Hepatocyte (in vitro differentiated cells): ENCODE data around the gene PPM1B. TPM values are rescaled to one million over a fixed set of nuclear protein-coding genes. Genes with fewer than 3 reads are reported as not detected.

Experiments used
- DNase-seq: peaks from one replicate; pipeline ENCODE4 v3.0.0-alpha.2; 2016; ENCODE audit warnings: low spot score
- H2AFZ ChIP-seq: fragments of 200-600 bp; sonication (generic); 2 replicates; pipeline ENCODE4 v1.6.0; 2016; ENCODE audit warnings: antibody characterized with exemption, mild to moderate bottlenecking
- H3K27ac ChIP-seq: fragments of 200-600 bp; sonication (generic); 2 replicates; pipeline ENCODE4 v1.5.1; 2016; ENCODE audit warnings: mild to moderate bottlenecking
- H3K27me3 ChIP-seq: fragments of 200-600 bp; sonication (generic); 2 replicates; pipeline ENCODE4 v1.6.1; 2016
- H3K36me3 ChIP-seq: fragments of 200-600 bp; sonication (generic); replicated peaks from 2 replicates; pipeline ENCODE4 v1.5.1; 2016; ENCODE audit warnings: low read depth; ENCODE audit not compliant: insufficient read depth
- H3K4me1 ChIP-seq: fragments of 200-600 bp; sonication (generic); 2 replicates; pipeline ENCODE4 v1.5.1; 2016; ENCODE audit warnings: mild to moderate bottlenecking, moderate library complexity; ENCODE audit not compliant: insufficient read depth
- H3K4me2 ChIP-seq: fragments of 200-600 bp; sonication (generic); 2 replicates; pipeline ENCODE4 v1.6.0; 2016
- H3K4me3 ChIP-seq: fragments of 200-600 bp; sonication (generic); 2 replicates; pipeline ENCODE4 v1.5.1; 2016; ENCODE audit warnings: mild to moderate bottlenecking
- H3K79me2 ChIP-seq: fragments of 200-600 bp; sonication (generic); 2 replicates; pipeline ENCODE4 v1.6.0; 2017; ENCODE audit warnings: mild to moderate bottlenecking
- H3K9me2 ChIP-seq: fragments of 200-600 bp; sonication (generic); replicated peaks from 2 replicates; pipeline ENCODE4 v1.6.0; 2017; ENCODE audit warnings: mild to moderate bottlenecking; ENCODE audit not compliant: insufficient read depth
- H3K9me3 ChIP-seq: fragments of 200-600 bp; sonication (generic); 2 replicates; pipeline ENCODE4 v1.5.1; 2016; ENCODE audit warnings: low read depth, mild to moderate bottlenecking
- H4K20me1 ChIP-seq: fragments of 200-600 bp; sonication (generic); 2 replicates; pipeline ENCODE4 v1.6.0; 2016; ENCODE audit warnings: mild to moderate bottlenecking; ENCODE audit not compliant: insufficient read depth, poor library complexity, severe bottlenecking
- CTCF ChIP-seq: fragments of 200-600 bp; sonication (generic); IDR thresholded peaks from 2 replicates; pipeline ENCODE4 v1.5.1; 2016; ENCODE audit warnings: antibody characterized with exemption, mild to moderate bottlenecking; ENCODE audit not compliant: poor library complexity
- EZH2 ChIP-seq: fragments of 200-600 bp; sonication (generic); IDR thresholded peaks from 2 replicates; pipeline ENCODE4 v1.6.1; 2016; ENCODE audit warnings: antibody characterized with exemption, mild to moderate bottlenecking, borderline replicate concordance
- EZH2phosphoT487 ChIP-seq: fragments of 200-600 bp; sonication (generic); IDR thresholded peaks from one replicate; pipeline ENCODE4 v1.6.1; 2018; ENCODE audit warnings: antibody characterized with exemption, mild to moderate bottlenecking, low read depth, moderate library complexity; ENCODE audit not compliant: unreplicated experiment, severe bottlenecking
- WGBS: methylation state at CpG from one replicate; pipeline ENCODE4 v1.1.6; 2016; ENCODE audit warnings: low lambda C conversion rate; ENCODE audit errors: missing lambda C conversion rate; 5-methylcytosine and 5-hydroxymethylcytosine counted together
- polyA plus RNA-seq: library from polyadenylated mRNA; unstranded; fragments of >200 nt; fragmentation: Nextera tagmentation; extraction: Ambion mirVana; gene quantifications from 2 replicates; pipeline ENCODE4 v1.2.1, GENCODE V29; 2016
- total RNA-seq: library from RNA; depleted of rRNA; stranded (reverse); fragments of >200 nt; gene quantifications from 2 replicates; pipeline ENCODE4 v1.2.3, GENCODE V29; 2014

The PPM1B gene
- total and polyA plus RNA-seq, 2 experiments from 2014 or later = 39.1 to 49.1 TPM

GRCh38 chr2:44273076-44273475 is 104.4 kb downstream of the PPM1B start:
- no peaks in the 10 kb centered on the region for H3K36me3 ChIP-seq
- TF ChIP-seq EZH2phosphoT487 (no peak), EZH2 (no peak), CTCF (no peak)
- H3K27ac ChIP-seq = no peak overlapping the region
- no peaks in the 10 kb centered on the region for H3K9me2 ChIP-seq
- no peaks in the 10 kb centered on the region for H3K9me3 ChIP-seq
- no peaks in the 10 kb centered on the region for H3K79me2 ChIP-seq
- no peaks in the 10 kb centered on the region for H4K20me1 ChIP-seq
- no peaks in the 10 kb centered on the region for H3K4me1 ChIP-seq
- no peak overlapping the region for H2AFZ ChIP-seq
- H3K4me2 ChIP-seq = no peak overlapping the region
- H3K27me3 ChIP-seq = no peaks in the 10 kb centered on the region
- H3K4me3 ChIP-seq = no peak overlapping the region
- DNase-seq = no peak
- WGBS = 65% methylated on average over 3 of the region's 3 CpGs

- Histone ChIP-seq H3K9me2 (no peaks in the 10 kb centered on the region), H3K27ac (no peak overlapping the region), H3K4me3 (no peak overlapping the region), H3K9me3 (no peaks in the 10 kb centered on the region), H3K4me2 (no peak overlapping the region), H3K4me1 (no peaks in the 10 kb centered on the region), H2AFZ (no peak overlapping the region), H4K20me1 (no peaks in the 10 kb centered on the region), H3K79me2 (no peaks in the 10 kb centered on the region), H3K27me3 (no peaks in the 10 kb centered on the region), H3K36me3 (no peaks in the 10 kb centered on the region)
- no peak for TF ChIP-seq EZH2phosphoT487
- 83% methylated on average over 2 of the region's 2 CpGs for WGBS
- DNase-seq = no peak
Measured at GRCh38 chr2:44273596-44273995, 104.9 kb downstream of the PPM1B start.

- H2AFZ ChIP-seq = no peak overlapping the region
- H3K4me3 ChIP-seq = no peak overlapping the region
- peak; percentile 33 for DNase-seq
- H3K36me3 ChIP-seq = no peaks in the 10 kb centered on the region
- peak overlapping the region; percentile 82 for H3K27ac ChIP-seq
- H3K4me2 ChIP-seq = peak overlapping the region; percentile 10
- H3K9me3 ChIP-seq = no peaks in the 10 kb centered on the region
- no peaks in the 10 kb centered on the region for H3K9me2 ChIP-seq
- no peaks in the 10 kb centered on the region for H3K4me1 ChIP-seq
- H4K20me1 ChIP-seq = no peaks in the 10 kb centered on the region
- TF ChIP-seq CTCF = no peak
- no peak for TF ChIP-seq EZH2phosphoT487
- no peak for TF ChIP-seq EZH2
- H3K79me2 ChIP-seq = no peaks in the 10 kb centered on the region
- WGBS = 39% methylated on average over 2 of the region's 2 CpGs
- H3K27me3 ChIP-seq = no peaks in the 10 kb centered on the region
Measured at GRCh38 chr2:44275927-44276303, 107.2 kb downstream of the PPM1B start.

- H3K4me3 ChIP-seq = no peak overlapping the region
- no peak for DNase-seq
Measured at GRCh38 chr2:44277541-44277940, 108.9 kb downstream of the PPM1B start.

More at GRCh38 chr2:44277541-44277940, 108.9 kb downstream of the PPM1B start:
- 54% methylated on average over 1 of the region's 1 CpG for WGBS
- H3K4me2 ChIP-seq = peak overlapping the region; percentile 10
- no peaks in the 10 kb centered on the region for H3K4me1 ChIP-seq
- no peaks in the 10 kb centered on the region for H4K20me1 ChIP-seq
- peak overlapping the region; percentile 50 for H3K27ac ChIP-seq
- no peaks in the 10 kb centered on the region for H3K79me2 ChIP-seq
- TF ChIP-seq CTCF (no peak), EZH2 (no peak), EZH2phosphoT487 (no peak)
- no peak overlapping the region for H2AFZ ChIP-seq
- no peaks in the 10 kb centered on the region for H3K9me3 ChIP-seq
- no peaks in the 10 kb centered on the region for H3K27me3 ChIP-seq
- H3K9me2 ChIP-seq = no peaks in the 10 kb centered on the region
- no peaks in the 10 kb centered on the region for H3K36me3 ChIP-seq
